Upper lobe of left lung (tissue), 4 donors: Measurements from ENCODE around the gene ADGRD1.

Source experiments
- CTCF ChIP-seq, 6 experiments: fragments of 450-650 bp in 4 of 6; fragments of 200-600 bp in 2 of 6; sonication (generic) in 2 of 6; IDR thresholded peaks; one replicate each; pipeline ENCODE4 v1.5.1; 2016 to 2019; ENCODE audit warnings: antibody characterized with exemption in 6 of 6
- EP300 ChIP-seq, 4 donors: sonication (generic); formaldehyde crosslinking; IDR thresholded peaks; one replicate each; pipeline ENCODE4 v1.5.1; 2017; ENCODE audit warnings: antibody characterized with exemption in 4 of 4, control low read depth in 2 of 4
- POLR2A ChIP-seq, 4 donors: fragments of 450-650 bp; IDR thresholded peaks; one replicate each; pipeline ENCODE4 v1.5.1; 2016 to 2017; ENCODE audit warnings: antibody characterized with exemption in 4 of 4, mild to moderate bottlenecking in 2 of 4
- POLR2AphosphoS5 ChIP-seq, 2 donors: sonication (generic); formaldehyde crosslinking; IDR thresholded peaks; one replicate each; pipeline ENCODE4 v1.5.1; 2017; ENCODE audit warnings: antibody characterized with exemption in 2 of 2

GRCh38 chr12:130992979-130993538 lies 39.4 kb downstream of the ADGRD1 start:
- no peak for TF ChIP-seq CTCF (IDR thresholded peaks at IDR 0.05)
- peak in 2 of 4 donors; percentile 23 to 79 for TF ChIP-seq EP300 (IDR thresholded peaks at IDR 0.05)
- TF ChIP-seq POLR2A (IDR thresholded peaks at IDR 0.05): no peak
- no peak for TF ChIP-seq POLR2AphosphoS5 (IDR thresholded peaks at IDR 0.05)
